ENCODE measurements around the gene RIMBP3C.
"Not testable (repeated sequence)": the region's sequence is repeated elsewhere in the genome, so short reads cannot be mapped to it uniquely, and the experiment has no call there.

Gene RIMBP3C

DNA sequence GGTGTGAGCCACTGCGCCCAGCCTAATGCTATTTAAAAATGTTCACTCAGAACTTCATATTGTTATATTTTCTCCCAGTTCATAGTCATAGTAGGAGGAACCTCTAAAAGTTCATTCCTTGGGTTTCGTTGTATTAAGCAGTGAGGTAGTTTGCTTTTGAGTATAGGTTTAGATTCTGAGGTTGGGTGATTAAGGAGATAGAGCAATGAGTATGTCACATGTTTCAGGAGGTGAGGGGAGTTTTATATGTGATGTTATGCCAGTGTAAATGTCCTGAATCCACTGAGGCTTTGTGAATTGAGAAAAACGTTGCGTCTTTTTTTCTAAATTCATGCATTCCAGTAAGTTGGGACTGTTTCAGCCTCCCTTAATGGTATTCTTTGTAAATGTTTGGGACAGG, 20.4 kb upstream of the RIMBP3C start:
- DNase-seq: no peak

DNA sequence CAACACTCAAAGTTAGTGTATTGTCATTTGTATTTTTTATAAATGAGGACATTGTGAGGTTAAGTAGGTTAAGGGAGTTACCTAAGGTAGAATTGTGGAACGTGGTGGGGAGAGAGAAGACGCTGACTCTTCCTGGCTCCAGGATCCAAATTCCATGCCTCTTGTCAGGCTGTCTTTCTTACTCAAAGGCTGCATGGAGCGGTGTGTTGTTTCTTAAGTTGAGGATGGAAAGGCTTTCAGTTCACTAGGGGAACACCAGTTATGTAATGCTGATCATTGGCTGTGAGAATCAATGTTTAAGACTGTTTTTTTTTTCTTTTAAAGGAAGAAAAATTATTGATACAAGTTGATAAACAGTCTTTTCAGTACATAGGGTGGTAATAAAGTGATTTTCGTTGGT, 19.1 kb upstream of the RIMBP3C start:
- no peak for DNase-seq

DNA sequence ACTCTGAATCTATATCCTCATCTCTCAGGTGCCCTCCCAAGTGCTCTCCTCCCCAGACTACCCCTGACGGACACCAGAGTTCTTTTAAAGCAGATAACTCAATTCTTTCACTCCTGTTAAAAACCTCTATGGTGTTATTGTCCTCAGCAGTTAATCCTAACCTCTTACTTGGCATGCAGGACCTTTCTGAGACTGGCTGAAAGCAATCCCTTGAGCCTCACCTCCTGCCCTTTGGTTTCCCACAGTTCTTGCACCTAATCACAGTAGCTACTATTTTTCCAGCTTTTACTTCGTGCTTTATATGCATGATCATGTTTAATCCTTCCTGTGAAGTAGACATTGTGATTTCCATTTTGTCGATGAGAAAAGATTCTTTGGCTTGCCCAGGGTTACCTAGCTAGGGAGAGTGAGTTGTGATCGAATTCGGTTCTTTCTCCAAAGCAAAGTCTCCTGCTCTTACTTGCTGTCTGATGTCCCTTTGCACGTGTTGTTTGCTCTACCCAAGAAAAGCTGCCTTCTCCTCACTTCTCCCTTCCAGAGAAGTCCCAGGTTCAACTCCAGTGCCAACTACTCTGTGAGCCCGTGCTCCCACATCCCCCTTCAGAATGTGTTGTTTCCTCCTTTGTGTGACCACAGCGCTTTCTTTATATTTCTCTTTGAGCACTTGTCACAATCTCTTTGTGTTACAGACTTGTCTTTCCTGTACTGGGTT, 18.4 kb upstream of the RIMBP3C start:
- DNase-seq: no peak

GRCh38 chr22:21569076-21569427, 17.8 kb upstream of the RIMBP3C start:
- not testable (repeated sequence) for DNase-seq

DNA sequence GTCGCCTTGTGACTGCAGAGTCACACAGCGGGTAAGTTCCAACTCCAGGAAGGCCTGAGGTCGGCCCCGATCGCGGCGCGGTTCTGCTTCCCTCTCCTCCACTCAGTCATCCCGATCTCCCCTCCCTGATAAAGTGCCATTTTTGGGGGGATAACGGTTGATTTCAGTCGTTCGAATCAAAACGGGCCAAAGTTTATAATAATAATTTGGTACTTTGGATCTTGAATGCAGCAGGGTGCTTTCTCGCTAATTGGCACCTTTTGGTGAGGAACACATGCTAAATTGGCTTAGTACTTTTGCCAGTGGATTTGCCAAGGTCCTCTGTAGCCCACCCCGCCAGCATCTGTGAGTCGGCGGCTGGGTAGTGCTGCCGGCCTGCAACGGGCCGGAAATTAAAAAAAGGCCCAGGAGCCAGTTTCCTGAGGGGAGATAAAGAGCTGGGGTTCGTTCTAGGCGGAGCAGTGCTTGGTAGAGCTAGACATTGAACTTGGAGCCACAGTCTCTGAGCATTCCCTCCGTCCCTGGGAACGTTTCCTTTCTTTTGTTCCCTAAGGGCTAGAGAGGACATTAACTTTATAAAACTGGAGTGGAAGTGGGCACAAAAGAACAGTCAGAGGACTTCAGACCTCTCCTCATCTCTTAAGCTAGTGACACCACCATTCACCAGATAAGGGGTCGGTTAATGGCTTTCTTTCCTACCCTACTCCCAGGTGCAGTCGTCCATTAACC, 17.2 kb upstream of the RIMBP3C start:
- DNase-seq: peak; percentile 22

GRCh38 chr22:21567456-21568346, 16.4 kb upstream of the RIMBP3C start, which contains the start of gene UBE2L3:
TSS of gene UBE2L3 (plus strand) at chr22:21567714. CDS start at chr22:21567745, 31 bp downstream.
- DNase-seq: peak; percentile 82

DNA sequence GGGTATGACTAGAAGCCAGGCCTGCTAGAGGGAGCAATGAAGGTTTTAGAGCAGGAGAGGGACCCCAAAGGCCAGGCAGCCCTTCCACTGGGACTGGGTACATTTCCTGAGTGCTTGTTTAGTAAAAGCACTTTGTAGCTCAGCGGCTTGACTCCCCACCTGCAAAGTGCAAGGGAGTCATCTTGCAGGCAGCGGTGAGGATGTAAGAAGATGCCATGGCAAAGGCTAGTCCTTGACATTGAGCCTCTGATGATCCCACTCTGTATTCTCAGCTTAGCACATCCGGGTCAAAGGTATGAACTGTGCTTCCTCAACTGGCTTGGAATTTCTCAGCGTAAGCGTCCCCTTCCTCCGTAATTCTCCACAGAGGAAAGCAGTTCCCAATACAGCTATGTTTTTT, 13.2 kb upstream of the RIMBP3C start:
- DNase-seq: no peak

- no peak for DNase-seq
Measured at GRCh38 chr22:21563912-21564311, 12.7 kb upstream of the RIMBP3C start.

- DNase-seq: not testable (repeated sequence)
Measured at GRCh38 chr22:21560657-21561056, 9.4 kb upstream of the RIMBP3C start.

- not testable (repeated sequence) for DNase-seq
Measured at GRCh38 chr22:21559345-21560125, 8.3 kb upstream of the RIMBP3C start.

GRCh38 chr22:21550678-21551047, 598 bp downstream of the RIMBP3C start:
- not testable (repeated sequence) for DNase-seq

DNA sequence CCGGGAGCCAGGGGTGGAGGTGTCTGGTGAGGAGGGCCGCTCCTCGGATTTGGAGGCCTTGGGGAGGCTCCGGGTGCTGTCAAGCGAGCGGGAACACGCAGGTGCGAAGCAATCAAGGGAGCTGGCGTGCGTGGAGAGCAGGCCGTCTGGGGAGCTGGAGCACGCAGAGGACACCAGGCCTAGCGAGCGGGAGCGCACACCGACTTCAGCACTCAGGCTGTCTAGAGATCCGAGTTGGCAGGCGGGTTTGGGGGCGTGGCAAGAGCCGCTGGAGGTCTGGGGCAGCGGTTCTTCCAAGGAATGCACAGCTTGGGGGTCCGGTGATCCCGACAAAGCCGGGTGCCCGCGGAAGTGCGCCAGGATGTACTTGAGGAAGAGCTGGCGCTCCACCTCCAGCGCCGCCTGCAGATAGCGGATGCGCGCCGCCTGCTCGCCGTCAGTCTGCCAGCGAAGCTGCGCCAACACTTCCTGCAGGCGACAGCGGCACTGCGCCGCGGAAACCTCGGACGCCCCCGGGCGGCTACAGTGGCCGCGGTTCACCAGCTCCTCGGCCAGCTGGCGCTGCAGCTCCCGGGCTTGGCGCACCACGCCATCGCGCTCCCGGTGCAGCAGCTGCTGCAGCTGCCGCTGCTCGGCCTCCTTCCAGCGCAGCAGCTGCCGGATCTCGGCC, 1.1 kb downstream of the RIMBP3C start:
- DNase-seq: not testable (repeated sequence)

DNA sequence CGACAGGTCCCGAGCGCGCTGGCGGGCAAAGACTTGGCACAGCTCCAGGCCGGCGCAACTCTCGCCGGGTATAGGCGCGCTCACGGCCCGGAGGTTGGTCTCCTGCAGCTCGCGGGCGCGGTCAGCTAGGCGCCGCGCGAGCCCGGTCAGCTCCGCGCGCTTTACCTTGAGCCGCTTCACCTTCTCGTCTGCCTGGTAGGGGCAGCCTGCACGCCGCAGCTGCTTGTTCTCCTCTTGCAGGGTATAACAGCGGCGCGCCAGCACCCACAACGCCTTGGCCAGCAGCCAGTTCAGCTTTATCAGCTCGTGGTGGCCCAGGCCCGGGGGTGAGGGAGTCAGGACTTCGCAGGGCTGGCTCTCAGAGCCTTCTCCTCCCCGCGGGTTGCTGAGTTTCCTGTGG, 1.7 kb downstream of the RIMBP3C start:
- DNase-seq: not testable (repeated sequence)

- not testable (repeated sequence) for DNase-seq
Measured at GRCh38 chr22:21544432-21545322, 6.6 kb downstream of the RIMBP3C start.

DNA sequence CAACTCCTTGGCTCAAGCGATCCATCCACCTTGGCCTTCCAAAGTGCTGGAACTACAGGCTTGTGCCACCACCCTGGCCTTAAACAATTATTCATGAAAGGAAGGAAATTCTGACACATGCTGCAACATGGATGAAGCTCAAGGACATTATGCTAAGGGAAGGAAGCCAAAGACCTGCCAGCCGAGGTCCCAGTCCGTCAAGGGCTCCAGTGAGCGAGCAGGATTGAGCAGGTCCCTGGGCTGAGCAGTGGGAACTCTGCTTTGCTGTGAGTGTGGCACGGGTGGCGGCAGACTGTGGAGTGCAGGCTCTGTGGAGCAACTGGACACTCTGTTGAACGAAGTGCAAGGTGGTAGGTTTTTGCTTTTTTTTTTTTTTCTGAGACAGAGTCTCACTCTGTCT, 11.4 kb downstream of the RIMBP3C start:
- DNase-seq: not testable (repeated sequence)

DNA sequence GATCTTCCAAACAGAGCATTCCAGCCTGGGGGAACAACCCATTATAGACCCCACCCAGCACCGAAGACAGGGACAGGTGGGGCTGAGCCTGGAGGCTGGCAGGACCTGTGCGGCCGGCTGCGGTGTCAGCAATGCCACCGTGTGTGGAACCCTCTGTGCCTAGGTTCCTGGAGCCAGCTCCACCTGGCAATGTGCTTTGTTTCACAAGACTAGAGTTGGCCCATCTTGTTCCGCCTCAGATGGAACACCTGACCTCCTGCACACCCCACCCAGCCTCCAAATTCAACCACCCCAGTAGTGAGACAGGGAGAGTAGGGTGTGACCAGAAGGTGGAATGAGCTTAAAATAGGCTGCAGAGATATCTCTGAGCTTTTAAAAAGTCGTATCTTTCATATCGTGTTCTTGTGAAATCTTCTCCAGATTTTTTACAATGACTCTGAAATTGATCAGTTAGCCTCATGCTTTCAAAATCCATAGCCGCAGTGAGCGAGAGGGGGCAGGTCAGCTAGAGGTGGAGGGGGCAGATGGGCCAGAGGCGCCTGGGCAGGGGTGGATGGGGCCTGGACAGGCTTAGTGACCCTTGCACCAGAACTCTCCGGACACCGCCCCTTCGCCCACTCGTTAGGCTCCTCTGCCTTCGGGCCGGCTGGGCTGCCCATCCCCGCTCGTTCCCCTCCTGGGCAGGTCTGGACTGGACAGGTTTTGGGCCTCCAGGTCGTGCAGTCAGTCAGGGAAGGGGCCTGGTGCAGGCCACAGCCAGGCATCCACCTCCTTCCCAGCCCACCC, 18.2 kb downstream of the RIMBP3C start:
- not testable (repeated sequence) for DNase-seq

- not testable (repeated sequence) for DNase-seq
Measured at GRCh38 chr22:21531525-21531924, 19.7 kb downstream of the RIMBP3C start.

- DNase-seq: not testable (repeated sequence)
Measured at GRCh38 chr22:21526705-21527500, 24.4 kb downstream of the RIMBP3C start.

All from stimulated activated CD4-positive, alpha-beta T cell treated with anti-CD3 and anti-CD28 coated beads, Interleukin-12 subunit alpha, Interleukin-12 subunit beta, amount 100 ng/mL, for 4 hours (primary cell).